Left renal cortex interstitium (tissue), 4 donors: ENCODE data around the gene LMO1. TPM values are rescaled to one million over a fixed set of nuclear protein-coding genes. Genes with fewer than 3 reads are reported as not detected.
A peak's percentile ranks its signal among the peaks of the same experiment; 100 is the strongest.

Experiments
- DNase-seq, 4 donors: peaks; one replicate each; pipeline ENCODE4 v3.0.0-alpha.2; 2013; ENCODE audit warnings: low read depth in 4 of 4, low spot score in 2 of 4, missing footprints in 1 of 4
- polyA plus RNA-seq, 4 donors: library from polyadenylated mRNA; unstranded; fragments of 120-200 nt; gene quantifications; one replicate each; pipeline ENCODE4 v1.2.1, GENCODE V29; 2013; ENCODE audit not compliant: insufficient read length in 4 of 4

The LMO1 gene
- polyA plus RNA-seq, 4 donors: 0.86 to 1.0 (median 0.95) TPM

GRCh38 chr11:8230178-8230859, 33.4 kb downstream of the LMO1 start:
- no peak for DNase-seq

GRCh38 chr11:8229299-8230177, 34.1 kb downstream of the LMO1 start:
- no peak for DNase-seq

GRCh38 chr11:8228231-8228630, 35.4 kb downstream of the LMO1 start:
- no peak for DNase-seq

GRCh38 chr11:8227156-8228152, 36.2 kb downstream of the LMO1 start:
- DNase-seq: no peak

- DNase-seq: peak; percentile 52 to 63 (median 55)
Observed at GRCh38 chr11:8225589-8226036, 38.1 kb downstream of the LMO1 start.

- DNase-seq: no peak
Observed at GRCh38 chr11:8224711-8225110, 39.0 kb downstream of the LMO1 start.

GRCh38 chr11:8224161-8224591, 39.5 kb downstream of the LMO1 start:
- no peak for DNase-seq

GRCh38 chr11:8223513-8223900, 40.2 kb downstream of the LMO1 start:
- DNase-seq: no peak

GRCh38 chr11:8222820-8223512, 40.7 kb downstream of the LMO1 start:
- DNase-seq: no peak

GRCh38 chr11:8221917-8222495, 41.7 kb downstream of the LMO1 start:
- no peak for DNase-seq

- no peak for DNase-seq
Observed at GRCh38 chr11:8221046-8221723, 42.5 kb downstream of the LMO1 start.

GRCh38 chr11:8220261-8221045, 43.2 kb downstream of the LMO1 start:
- DNase-seq: no peak

- no peak for DNase-seq
Observed at GRCh38 chr11:8219257-8220021, 44.2 kb downstream of the LMO1 start.

GRCh38 chr11:8218840-8219239, 44.8 kb downstream of the LMO1 start:
- no peak for DNase-seq

GRCh38 chr11:8218409-8218808, 45.3 kb downstream of the LMO1 start:
- no peak for DNase-seq

GRCh38 chr11:8217926-8218325, 45.8 kb downstream of the LMO1 start:
- DNase-seq: no peak

GRCh38 chr11:8217136-8217535, 46.5 kb downstream of the LMO1 start:
- DNase-seq: no peak

GRCh38 chr11:8213376-8213775, 50.3 kb downstream of the LMO1 start:
- DNase-seq: no peak
